GM19452 (cell line): ENCODE measurements around the gene GBP7.
"Not testable (repeated sequence)": the region's sequence is repeated elsewhere in the genome, so short reads cannot be mapped to it uniquely, and the experiment has no call there.

ENCODE experiments used
- ATAC-seq: cut with Tn5 transposase; IDR thresholded peaks from one replicate; pipeline ENCODE4 v1.9.1; 2021; ENCODE audit not compliant: unreplicated experiment

GBP7 gene

GRCh38 chr1:89175601-89176256 is at the start of gene GBP7:
Gene GBP7, minus strand, starts transcription at chr1:89176003. Its CDS starts 4,068 bp downstream, at chr1:89171935.
- no peak for ATAC-seq

- no peak for ATAC-seq
These were observed 45.5 kb upstream of the GBP7 start for GRCh38 chr1:89221341-89221740.

GRCh38 chr1:89219851-89220250 is 44.0 kb upstream of the GBP7 start:
- not testable (repeated sequence) for ATAC-seq

GRCh38 chr1:89218941-89219340 is 43.1 kb upstream of the GBP7 start:
- ATAC-seq = not testable (repeated sequence)

GRCh38 chr1:89213347-89213746 is 37.5 kb upstream of the GBP7 start:
- no peak for ATAC-seq

GRCh38 chr1:89211035-89211634 is 35.3 kb upstream of the GBP7 start:
- ATAC-seq = no peak

GRCh38 chr1:89206373-89206772 is 30.6 kb upstream of the GBP7 start:
- no peak for ATAC-seq

- no peak for ATAC-seq
These were observed 27.4 kb upstream of the GBP7 start for GRCh38 chr1:89203166-89203565.

GRCh38 chr1:89201106-89201794 is 25.4 kb upstream of the GBP7 start:
- ATAC-seq = peak; percentile 78

- no peak for ATAC-seq
These were observed 24.9 kb upstream of the GBP7 start for GRCh38 chr1:89200663-89201062.

- ATAC-seq = no peak
These were observed 23.8 kb upstream of the GBP7 start for GRCh38 chr1:89199525-89200031.

GRCh38 chr1:89198491-89199072 is 22.8 kb upstream of the GBP7 start, which contains the start of gene GBP4:
Gene GBP4, minus strand, starts transcription at chr1:89198942. Its CDS starts 108 bp downstream, at chr1:89198834.
- peak; percentile 46 for ATAC-seq

GRCh38 chr1:89198081-89198480 is 22.3 kb upstream of the GBP7 start:
- no peak for ATAC-seq

GRCh38 chr1:89195476-89195875 is 19.7 kb upstream of the GBP7 start:
- ATAC-seq = no peak

- no peak for ATAC-seq
These were observed 15.5 kb upstream of the GBP7 start for GRCh38 chr1:89191314-89191713.

GRCh38 chr1:89190017-89190416 is 14.2 kb upstream of the GBP7 start:
- ATAC-seq = no peak

GRCh38 chr1:89179343-89179742 is 3.5 kb upstream of the GBP7 start:
- ATAC-seq = no peak

GRCh38 chr1:89176971-89177370 is 1.2 kb upstream of the GBP7 start:
- ATAC-seq = no peak

- ATAC-seq = no peak
These were observed 1.3 kb downstream of the GBP7 start for GRCh38 chr1:89174491-89174890.

- no peak for ATAC-seq
These were observed 3.2 kb downstream of the GBP7 start for GRCh38 chr1:89172468-89173143.

GRCh38 chr1:89171067-89171438 is 4.8 kb downstream of the GBP7 start:
- no peak for ATAC-seq
